Smooth muscle cell (in vitro differentiated cells): ENCODE data around the gene TARBP1. TPM values are rescaled to one million over a fixed set of nuclear protein-coding genes. Genes with fewer than 3 reads are reported as not detected.

Experiments used
- DNase-seq: peaks from one replicate; lab custom pipeline; 2025; ENCODE audit not compliant: unreplicated experiment; lab: John Stamatoyannopoulos, UW
- H2AFZ ChIP-seq: fragments of 200-600 bp; sonication (generic); 2 replicates; pipeline ENCODE4 v1.6.0; 2016; ENCODE audit warnings: antibody characterized with exemption, low read depth, mild to moderate bottlenecking
- H3F3A ChIP-seq: fragments of 200-600 bp; sonication (generic); 2 replicates; pipeline ENCODE4 v1.6.0; 2017; ENCODE audit warnings: antibody characterized with exemption, low read depth
- H3K27ac ChIP-seq: fragments of 200-600 bp; sonication (generic); 2 replicates; pipeline ENCODE4 v1.5.1; 2016; ENCODE audit warnings: low read depth, mild to moderate bottlenecking
- H3K27me3 ChIP-seq: fragments of 200-600 bp; sonication (generic); 2 replicates; pipeline ENCODE4 v1.6.1; 2016; ENCODE audit warnings: low read depth, mild to moderate bottlenecking
- H3K36me3 ChIP-seq: fragments of 200-600 bp; sonication (generic); 2 replicates; pipeline ENCODE4 v1.5.1; 2016; ENCODE audit warnings: low read depth
- H3K4me1 ChIP-seq: fragments of 200-600 bp; sonication (generic); 2 replicates; pipeline ENCODE4 v1.5.1; 2016; ENCODE audit warnings: low read depth
- H3K4me2 ChIP-seq: fragments of 200-600 bp; sonication (generic); 2 replicates; pipeline ENCODE4 v1.6.0; 2016; ENCODE audit warnings: mild to moderate bottlenecking
- H3K4me3 ChIP-seq: fragments of 200-600 bp; sonication (generic); 2 replicates; pipeline ENCODE4 v1.5.1; 2016; ENCODE audit warnings: mild to moderate bottlenecking
- H3K79me2 ChIP-seq: fragments of 200-600 bp; sonication (generic); 2 replicates; pipeline ENCODE4 v1.6.0; 2016; ENCODE audit warnings: low read depth, mild to moderate bottlenecking
- H3K9ac ChIP-seq: fragments of 200-600 bp; sonication (generic); 2 replicates; pipeline ENCODE4 v1.6.0; 2016; ENCODE audit warnings: low read depth
- H3K9me3 ChIP-seq: fragments of 200-600 bp; sonication (generic); replicated peaks from 2 replicates; pipeline ENCODE4 v1.5.1; 2016; ENCODE audit warnings: low read depth
- H4K20me1 ChIP-seq: fragments of 200-600 bp; sonication (generic); 2 replicates; pipeline ENCODE4 v1.6.0; 2016; ENCODE audit warnings: low read depth
- CTCF ChIP-seq: fragments of 200-600 bp; sonication (generic); IDR thresholded peaks from 2 replicates; pipeline ENCODE4 v1.5.1; 2017; ENCODE audit warnings: borderline replicate concordance, mild to moderate bottlenecking, antibody characterized with exemption; ENCODE audit not compliant: insufficient read depth, poor library complexity, severe bottlenecking
- WGBS: methylation state at CpG from one replicate; pipeline ENCODE4 v1.1.7; 2016; ENCODE audit warnings: low lambda C conversion rate; 5-methylcytosine and 5-hydroxymethylcytosine counted together
- polyA plus RNA-seq: library from polyadenylated mRNA; unstranded; fragments of >200 nt; fragmentation: Nextera tagmentation; extraction: Ambion mirVana; gene quantifications from 2 replicates; pipeline ENCODE4 v1.2.1, GENCODE V29; 2016
- total RNA-seq: library from RNA; depleted of rRNA; stranded (reverse); fragments of >200 nt; gene quantifications from 2 replicates; pipeline ENCODE4 v1.2.3, GENCODE V29; 2014

The TARBP1 gene
- total and polyA plus RNA-seq, 2 experiments from 2014 or later = 6.1 to 28.9 TPM

GRCh38 chr1:234460652-234461051 is 18.3 kb downstream of the TARBP1 start:
- WGBS = 96% methylated on average over 5 of the region's 5 CpGs
- no peak overlapping the region for H3K27ac ChIP-seq
- no peak overlapping the region for H3K9ac ChIP-seq
- H3K4me1 ChIP-seq = no peaks in the 10 kb centered on the region
- no peaks in the 10 kb centered on the region for H3F3A ChIP-seq
- H3K4me2 ChIP-seq = no peak overlapping the region
- no peaks in the 10 kb centered on the region for H3K27me3 ChIP-seq
- DNase-seq = no peak
- H3K9me3 ChIP-seq = no peaks in the 10 kb centered on the region
- no peaks in the 10 kb centered on the region for H3K79me2 ChIP-seq
- H3K36me3 ChIP-seq = no peaks in the 10 kb centered on the region
- H4K20me1 ChIP-seq = no peaks in the 10 kb centered on the region
- no peak overlapping the region for H2AFZ ChIP-seq
- no peak overlapping the region for H3K4me3 ChIP-seq
- TF ChIP-seq CTCF = no peak

GRCh38 chr1:234458352-234459017 is 20.5 kb downstream of the TARBP1 start:
- Histone ChIP-seq H3K9ac (no peak overlapping the region), H3K4me1 (no peaks in the 10 kb centered on the region), H4K20me1 (no peaks in the 10 kb centered on the region), H3K9me3 (no peaks in the 10 kb centered on the region), H3K79me2 (no peaks in the 10 kb centered on the region), H3F3A (no peaks in the 10 kb centered on the region), H3K27ac (no peak overlapping the region), H3K36me3 (no peaks in the 10 kb centered on the region), H3K4me3 (no peak overlapping the region), H2AFZ (no peak overlapping the region), H3K4me2 (no peak overlapping the region), H3K27me3 (no peaks in the 10 kb centered on the region)
- TF ChIP-seq CTCF = no peak
- no peak for DNase-seq
- 86% methylated on average over 6 of the region's 6 CpGs for WGBS

GRCh38 chr1:234454926-234455325 is 24.1 kb downstream of the TARBP1 start:
- WGBS = 92% methylated on average over 6 of the region's 6 CpGs
- Histone ChIP-seq H3K36me3 (peaks cover under 1% of the 10 kb centered on the region), H3K27me3 (no peaks in the 10 kb centered on the region), H3K27ac (no peak overlapping the region), H3K4me2 (no peak overlapping the region), H2AFZ (no peak overlapping the region), H3F3A (no peaks in the 10 kb centered on the region), H3K79me2 (no peaks in the 10 kb centered on the region), H3K9me3 (no peaks in the 10 kb centered on the region), H3K9ac (no peak overlapping the region), H4K20me1 (no peaks in the 10 kb centered on the region), H3K4me1 (no peaks in the 10 kb centered on the region), H3K4me3 (no peak overlapping the region)
- no peak for DNase-seq
- TF ChIP-seq CTCF = no peak

- Histone ChIP-seq H3K4me2 (no peak overlapping the region), H4K20me1 (no peaks in the 10 kb centered on the region), H3K36me3 (peaks cover 8% of the 10 kb centered on the region), H3K27ac (no peak overlapping the region), H3K4me3 (no peak overlapping the region), H3K79me2 (no peaks in the 10 kb centered on the region), H3F3A (no peaks in the 10 kb centered on the region), H3K27me3 (no peaks in the 10 kb centered on the region), H3K4me1 (no peaks in the 10 kb centered on the region), H2AFZ (no peak overlapping the region), H3K9me3 (no peaks in the 10 kb centered on the region), H3K9ac (no peak overlapping the region)
- no peak for DNase-seq
- WGBS = 83% methylated on average over 2 of the region's 2 CpGs
- TF ChIP-seq CTCF = no peak
Observed at GRCh38 chr1:234452406-234452965, 26.5 kb downstream of the TARBP1 start.
